Measurements from ENCODE around the gene CMIP. TPM values are rescaled to one million over a fixed set of nuclear protein-coding genes. Genes with fewer than 3 reads are reported as not detected.
A peak's percentile ranks its signal among the peaks of the same experiment; 100 is the strongest.

The CMIP gene
- total RNA-seq, 2 donors from 2014 or later: 30.1 to 95.1 TPM

- H3K27me3 ChIP-seq (replicated peaks; ENCODE audit: insufficient read depth): no peaks in the 10 kb centered on the region
- WGBS: 78% methylated on average over 5 of the region's 5 CpGs
Measured at GRCh38 chr16:81554979-81555378, 110.4 kb downstream of the CMIP start.

GRCh38 chr16:81555660-81556059 lies 111.1 kb downstream of the CMIP start:
- no peak overlapping the region for H3K27ac ChIP-seq
- TF ChIP-seq CTCF (IDR thresholded peaks at IDR 0.05): no peak
- no peak for TF ChIP-seq POLR2A (IDR thresholded peaks at IDR 0.05)
- no peak for TF ChIP-seq POLR2AphosphoS5 (IDR thresholded peaks at IDR 0.05)
- peaks cover 17% of the 10 kb centered on the region for H3K4me1 ChIP-seq (replicated peaks)
- intact Hi-C loops (cut with DNase I): no loop called here
- no peaks in the 10 kb centered on the region for H3K36me3 ChIP-seq
- no peak overlapping the region for H3K4me3 ChIP-seq
- H3K27me3 ChIP-seq (replicated peaks; ENCODE audit: insufficient read depth): no peaks in the 10 kb centered on the region
- WGBS: 73% methylated on average over 3 of the region's 3 CpGs
- H3K9me3 ChIP-seq: no peaks in the 10 kb centered on the region
- DNase-seq (ENCODE audit: low spot score): no peak

More at GRCh38 chr16:81554979-81555378, 110.4 kb downstream of the CMIP start:
- Histone ChIP-seq H3K36me3 (no peaks in the 10 kb centered on the region), H3K27ac (no peak overlapping the region), H3K4me3 (no peak overlapping the region), H3K4me1 (replicated peaks) (peaks cover 17% of the 10 kb centered on the region), H3K9me3 (no peaks in the 10 kb centered on the region)
- TF ChIP-seq POLR2AphosphoS5 (IDR thresholded peaks at IDR 0.05): no peak
- TF ChIP-seq POLR2A (IDR thresholded peaks at IDR 0.05): no peak
- TF ChIP-seq CTCF (IDR thresholded peaks at IDR 0.05): no peak
- intact Hi-C loops (cut with DNase I): no loop called here
- DNase-seq (ENCODE audit: low spot score): no peak

GRCh38 chr16:81556715-81557284 lies 112.2 kb downstream of the CMIP start:
- WGBS: 92% methylated on average over 13 of the region's 13 CpGs
- Histone ChIP-seq H3K36me3 (no peaks in the 10 kb centered on the region), H3K27me3 (replicated peaks; ENCODE audit: insufficient read depth) (no peaks in the 10 kb centered on the region), H3K9me3 (no peaks in the 10 kb centered on the region), H3K4me1 (replicated peaks) (peaks cover 17% of the 10 kb centered on the region), H3K27ac (no peak overlapping the region), H3K4me3 (no peak overlapping the region)
- no peak for DNase-seq (ENCODE audit: low spot score)
- intact Hi-C loops (cut with DNase I): no loop called here
- TF ChIP-seq POLR2A (IDR thresholded peaks at IDR 0.05) (no peak), CTCF (IDR thresholded peaks at IDR 0.05) (no peak), POLR2AphosphoS5 (IDR thresholded peaks at IDR 0.05) (no peak)

GRCh38 chr16:81558077-81558443 lies 113.5 kb downstream of the CMIP start:
- H3K4me1 ChIP-seq (replicated peaks): peaks cover 15% of the 10 kb centered on the region
- H3K27ac ChIP-seq: peak overlapping the region; percentile 43 to 56
- no peaks in the 10 kb centered on the region for H3K9me3 ChIP-seq
- DNase-seq (ENCODE audit: low spot score): no peak
- H3K36me3 ChIP-seq: no peaks in the 10 kb centered on the region
- no peak overlapping the region for H3K4me3 ChIP-seq
- 77% methylated on average over 15 of the region's 15 CpGs for WGBS
- intact Hi-C loops (cut with DNase I): no loop called here
- TF ChIP-seq CTCF (IDR thresholded peaks at IDR 0.05) (no peak), POLR2A (IDR thresholded peaks at IDR 0.05) (no peak), POLR2AphosphoS5 (IDR thresholded peaks at IDR 0.05) (no peak)
- H3K27me3 ChIP-seq (replicated peaks; ENCODE audit: insufficient read depth): no peaks in the 10 kb centered on the region

GRCh38 chr16:81558444-81559175 lies 114.0 kb downstream of the CMIP start:
- TF ChIP-seq POLR2AphosphoS5 (IDR thresholded peaks at IDR 0.05) (peak; percentile 82), POLR2A (IDR thresholded peaks at IDR 0.05) (no peak), CTCF (IDR thresholded peaks at IDR 0.05) (peak in 2 of 4 experiments; percentile 6 to 29)
- WGBS: 41% methylated on average over 16 of the region's 16 CpGs
- Histone ChIP-seq H3K27me3 (replicated peaks; ENCODE audit: insufficient read depth) (no peaks in the 10 kb centered on the region), H3K4me3 (no peak overlapping the region), H3K27ac (peak overlapping the region; percentile 43 to 56), H3K9me3 (no peaks in the 10 kb centered on the region), H3K4me1 (replicated peaks) (peaks cover 9% of the 10 kb centered on the region), H3K36me3 (no peaks in the 10 kb centered on the region)
- DNase-seq (ENCODE audit: low spot score): peak; percentile 89
- intact Hi-C loops (cut with DNase I): no loop called here

Measured in prostate gland (tissue), 2 donors.